Measurements from ENCODE around the gene KLF11. TPM values are rescaled to one million over a fixed set of nuclear protein-coding genes. Genes with fewer than 3 reads are reported as not detected.
A peak's percentile ranks its signal among the peaks of the same experiment; 100 is the strongest.
"Not testable (repeated sequence)": the region's sequence is repeated elsewhere in the genome, so short reads cannot be mapped to it uniquely, and the experiment has no call there.

Gene KLF11
- total RNA-seq, 1 experiment from 2014 or later: 13.8 TPM

DNA sequence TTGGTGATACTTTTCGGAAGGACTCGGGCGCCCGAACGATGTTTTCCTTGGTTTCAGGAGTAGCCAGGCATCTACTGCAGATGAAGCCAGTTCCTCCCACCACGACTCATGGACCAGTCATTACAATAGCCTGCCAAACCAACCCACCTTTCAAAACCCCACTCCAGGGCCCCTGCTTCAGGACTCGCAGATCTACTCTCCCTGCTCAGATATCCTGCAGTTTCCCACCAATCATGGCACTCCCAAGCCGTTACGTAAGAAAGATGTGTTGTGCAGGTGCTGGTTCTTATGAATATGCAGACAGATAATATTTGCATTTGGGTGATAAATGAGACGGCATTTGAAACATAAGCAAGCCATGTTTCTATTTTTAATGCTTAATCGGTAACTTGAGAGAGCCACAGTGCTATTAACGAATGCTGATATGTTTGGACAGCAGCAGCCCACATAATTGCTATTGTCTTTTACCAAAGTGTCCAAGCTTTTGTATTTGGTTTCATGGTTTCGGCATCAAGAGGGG lies 40.4 kb downstream of the KLF11 start:
- DNase-seq (ENCODE audit: low spot score): no peak

DNA sequence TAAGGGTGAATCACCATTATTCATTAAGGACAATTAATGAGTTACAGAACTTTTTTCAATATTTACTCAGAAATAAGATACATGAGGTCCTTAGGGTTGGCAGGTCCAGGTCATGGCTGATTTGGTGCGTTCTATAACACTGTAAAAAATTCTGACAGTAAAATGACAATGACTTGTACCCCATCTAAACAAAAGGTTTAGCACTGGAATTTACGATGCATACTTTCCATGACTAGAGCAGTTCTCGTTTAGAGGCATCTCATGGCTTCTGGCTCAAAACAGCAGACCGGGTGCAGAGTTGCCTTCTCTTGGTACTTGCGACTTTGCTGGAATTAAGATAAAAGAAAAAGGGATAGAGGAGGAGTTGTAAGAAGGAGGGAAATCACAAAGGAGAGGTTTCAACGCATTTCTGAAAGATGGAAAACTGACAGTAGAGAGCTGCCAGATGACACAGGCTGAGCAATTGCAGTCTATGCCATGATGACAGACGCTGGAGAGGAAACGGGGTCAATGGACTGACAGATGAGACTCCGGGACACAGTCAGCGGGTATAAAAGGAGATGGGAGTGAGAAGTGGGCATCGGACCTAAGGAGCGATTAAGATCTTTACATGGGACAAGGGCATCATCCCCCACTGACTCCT lies 41.0 kb downstream of the KLF11 start:
- DNase-seq (ENCODE audit: low spot score): no peak

DNA sequence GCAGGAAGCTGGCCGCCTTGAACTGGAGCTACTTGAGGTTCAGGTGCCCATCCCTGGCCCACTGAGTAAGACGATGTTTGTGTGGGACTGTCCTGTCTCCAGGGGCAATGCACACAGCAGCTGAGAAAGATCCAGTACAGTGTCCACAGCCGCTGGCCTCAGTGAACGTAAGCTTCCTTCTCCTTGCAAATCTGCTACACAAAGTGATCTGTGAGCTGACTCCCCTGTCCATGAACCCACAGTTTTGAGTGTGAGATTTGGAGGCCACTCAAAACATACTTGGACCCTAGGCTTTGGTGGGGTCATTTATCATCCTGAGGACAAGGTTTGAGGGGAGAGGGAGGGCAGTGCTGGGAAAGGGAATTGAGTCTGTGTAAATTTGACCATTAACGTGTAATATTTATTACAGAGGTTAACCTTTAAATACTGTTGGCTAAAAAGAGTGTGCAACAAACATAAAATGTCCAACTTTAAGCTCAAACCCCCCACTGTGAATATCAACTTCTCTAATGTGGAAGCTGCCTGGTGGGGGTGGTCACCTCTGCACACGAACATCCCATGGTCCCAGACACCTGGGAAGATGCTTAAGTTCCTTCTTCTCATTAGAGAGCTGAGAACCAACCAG lies 41.8 kb downstream of the KLF11 start:
- no peak for DNase-seq (ENCODE audit: low spot score)

DNA sequence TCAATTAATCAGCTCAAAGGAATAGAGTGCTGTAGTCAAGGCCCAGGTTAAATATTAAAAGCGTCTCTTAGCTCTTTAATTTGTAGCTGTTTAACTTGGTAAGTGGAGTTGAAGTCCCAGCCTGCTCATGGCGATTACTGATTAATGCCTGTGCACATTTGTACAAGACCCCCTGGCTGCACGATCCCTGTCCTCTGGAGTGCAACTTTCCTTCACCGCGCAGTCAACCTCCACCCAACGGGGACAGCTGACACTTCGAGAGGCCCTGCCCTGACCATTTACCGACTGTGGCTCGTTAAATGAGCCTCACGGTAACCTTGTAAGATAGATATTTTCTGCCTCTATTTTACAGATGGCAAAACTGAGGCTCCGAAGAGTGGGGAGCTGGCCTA lies 42.3 kb downstream of the KLF11 start:
- no peak for DNase-seq (ENCODE audit: low spot score)

DNA sequence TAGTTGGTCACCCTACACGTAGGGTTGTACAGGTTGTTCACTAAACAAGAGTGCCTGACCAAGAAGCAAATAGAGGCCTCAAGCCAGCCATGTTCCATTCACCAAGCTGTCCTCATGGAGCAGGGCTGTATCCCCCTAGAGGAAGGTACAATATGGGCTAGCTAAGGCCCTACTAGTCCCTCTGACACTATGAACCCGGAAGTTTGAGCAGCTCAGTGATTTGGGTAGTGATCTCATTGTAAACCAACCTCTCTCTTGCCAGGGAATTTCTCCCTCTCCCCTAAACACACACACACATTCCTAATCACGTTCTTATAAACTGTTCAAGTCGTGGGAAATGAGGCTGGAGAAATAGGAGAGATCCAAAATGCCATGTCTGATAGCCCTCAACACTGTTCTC lies 43.6 kb downstream of the KLF11 start:
- DNase-seq (ENCODE audit: low spot score): peak; percentile 20

DNA sequence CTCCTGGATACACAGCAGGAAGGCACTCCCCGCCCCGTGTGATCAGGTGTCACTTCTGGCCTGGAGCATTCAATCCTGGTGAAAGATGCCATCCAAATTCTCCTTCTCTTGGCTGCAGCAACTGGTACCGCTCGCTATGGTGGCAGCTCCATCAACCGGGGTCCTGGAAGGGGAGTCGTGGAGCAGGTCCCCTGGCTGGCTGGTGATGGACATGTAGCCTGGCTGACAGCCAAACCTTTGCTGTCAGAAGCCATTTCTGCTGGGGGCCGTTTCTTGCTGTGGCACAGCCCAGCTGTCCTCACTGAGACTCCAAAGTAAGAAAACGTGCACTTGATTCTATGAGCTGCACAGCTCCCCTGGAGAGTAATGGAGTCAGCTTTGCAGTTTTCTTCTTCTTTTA lies 44.0 kb downstream of the KLF11 start:
- no peak for DNase-seq (ENCODE audit: low spot score)

DNA sequence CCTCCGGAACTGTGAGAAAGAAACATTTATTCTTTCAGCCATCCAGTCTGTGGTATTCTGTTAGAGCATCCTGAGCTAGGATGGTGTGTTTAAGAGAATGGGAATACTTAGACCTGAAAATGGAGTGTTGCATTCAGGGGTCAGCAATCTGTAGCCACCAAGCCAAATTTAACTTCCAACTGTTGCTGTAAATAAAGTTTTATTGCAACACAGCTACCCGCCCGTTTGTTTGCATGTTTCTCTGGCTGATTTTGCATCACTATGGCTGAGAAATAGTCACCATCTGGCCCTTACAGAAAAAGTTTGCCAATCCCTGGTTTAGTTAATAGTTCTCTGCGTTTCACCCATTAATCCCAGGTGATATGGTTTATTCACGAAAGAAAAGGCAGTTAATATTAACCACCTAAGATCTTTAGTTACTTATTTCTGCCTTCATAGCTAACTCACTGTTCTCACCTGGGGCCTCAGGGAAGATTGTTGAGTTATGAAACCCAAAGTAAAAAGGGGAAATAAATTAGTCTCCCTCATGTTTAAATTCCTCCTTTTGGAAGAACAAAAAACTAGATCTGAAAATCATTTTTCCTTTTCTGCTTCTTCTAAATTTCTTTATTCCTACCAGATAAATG lies 46.3 kb downstream of the KLF11 start:
- no peak for DNase-seq (ENCODE audit: low spot score)

DNA sequence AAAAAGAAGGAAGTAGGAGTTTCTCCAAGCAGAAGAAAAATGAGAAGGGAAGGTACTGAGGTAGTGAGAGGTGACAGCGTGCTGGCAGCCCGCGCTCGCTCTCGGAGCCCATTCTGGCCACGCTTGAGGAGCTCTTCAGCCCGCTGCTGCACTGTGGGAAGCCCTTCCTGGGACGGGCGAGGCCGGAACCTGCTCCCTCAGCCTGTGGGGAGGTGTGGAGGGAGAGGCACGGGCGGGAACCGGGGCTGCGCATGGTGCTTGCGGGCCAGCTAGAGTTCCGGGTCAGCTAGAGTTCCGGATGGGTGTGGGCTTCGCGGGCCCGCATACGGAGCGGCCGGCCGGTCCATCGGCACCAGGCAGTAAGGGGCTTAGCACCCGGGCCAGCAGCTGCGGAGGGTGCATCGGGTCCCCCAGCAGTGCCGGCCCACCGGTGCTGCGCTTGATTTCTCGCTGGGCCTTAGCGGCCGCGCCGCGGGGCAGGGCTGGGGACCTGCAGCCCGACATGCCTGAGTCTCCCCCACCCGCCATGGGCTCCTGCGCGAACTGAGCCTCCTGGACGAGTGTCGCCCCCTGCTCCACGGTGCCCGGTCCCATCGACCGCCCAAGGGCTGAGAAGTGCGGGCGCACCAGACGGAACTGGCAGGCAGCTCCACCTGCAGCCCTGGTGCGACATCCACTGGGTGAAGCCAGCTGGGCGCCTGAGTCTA lies 48.0 kb downstream of the KLF11 start:
- no peak for DNase-seq (ENCODE audit: low spot score)

DNA sequence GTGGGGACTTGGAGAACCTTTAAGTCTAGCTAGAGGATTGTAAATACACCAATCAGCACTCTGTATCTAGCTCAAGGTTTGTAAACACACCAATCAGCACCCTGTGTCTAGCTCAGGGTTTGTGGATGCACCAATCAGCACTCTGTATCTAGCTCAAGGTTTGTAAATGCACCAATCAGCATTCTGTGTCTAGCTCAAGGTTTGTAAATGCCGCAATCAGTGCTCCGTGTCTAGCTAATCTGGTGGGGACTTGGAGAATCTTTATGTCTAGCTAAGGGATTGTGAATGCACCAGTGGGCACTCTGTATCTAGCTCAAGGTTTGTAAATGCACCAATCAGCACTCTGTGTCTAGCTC lies 48.5 kb downstream of the KLF11 start:
- not testable (repeated sequence) for DNase-seq (ENCODE audit: low spot score)

DNA sequence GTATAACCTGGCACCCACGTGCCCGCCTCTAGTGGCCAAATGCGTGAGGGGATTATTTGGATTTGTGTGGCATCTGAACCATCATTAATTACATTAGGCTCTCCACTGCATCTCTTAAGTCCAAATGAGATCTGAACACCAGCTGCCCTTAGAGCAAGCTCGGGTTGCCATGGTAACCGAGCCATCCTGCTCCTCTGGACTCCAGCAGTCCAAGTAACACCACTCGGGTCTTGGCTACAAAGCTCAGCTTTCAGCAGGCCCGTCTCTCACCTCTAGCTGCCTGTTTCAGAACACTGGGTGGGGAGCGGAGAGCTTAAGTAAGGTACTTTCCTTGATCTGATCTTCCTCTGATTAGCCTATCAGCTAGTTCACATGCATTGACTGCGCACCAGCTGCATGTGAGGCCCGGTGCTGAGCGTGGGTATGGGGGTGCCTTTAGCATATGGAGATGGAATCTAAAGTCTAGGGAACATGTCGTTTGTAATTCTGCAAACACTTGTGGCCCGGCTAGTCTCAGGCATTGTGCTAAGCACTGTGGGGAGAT lies 51.0 kb downstream of the KLF11 start:
- no peak for DNase-seq (ENCODE audit: low spot score)

DNA sequence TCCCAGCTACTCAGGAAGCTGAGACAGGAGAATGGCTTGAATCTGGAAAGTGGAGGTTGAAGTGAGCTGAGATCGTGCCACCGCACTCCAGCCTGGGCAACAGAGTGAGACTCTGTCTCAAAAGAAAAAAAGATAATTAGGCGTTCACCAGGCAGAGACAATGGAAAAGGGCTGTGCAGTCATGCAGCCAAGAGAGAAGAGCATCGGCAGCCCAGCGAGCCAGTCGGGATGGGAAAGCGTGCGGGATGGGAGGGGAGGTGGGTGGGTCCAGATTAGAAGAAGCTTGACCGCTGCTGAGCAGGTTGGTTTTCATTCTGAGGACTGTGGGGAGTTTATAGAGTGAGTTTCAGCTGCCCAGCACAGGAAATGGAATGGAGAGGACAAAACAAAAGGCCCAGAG lies 51.8 kb downstream of the KLF11 start:
- no peak for DNase-seq (ENCODE audit: low spot score)

DNA sequence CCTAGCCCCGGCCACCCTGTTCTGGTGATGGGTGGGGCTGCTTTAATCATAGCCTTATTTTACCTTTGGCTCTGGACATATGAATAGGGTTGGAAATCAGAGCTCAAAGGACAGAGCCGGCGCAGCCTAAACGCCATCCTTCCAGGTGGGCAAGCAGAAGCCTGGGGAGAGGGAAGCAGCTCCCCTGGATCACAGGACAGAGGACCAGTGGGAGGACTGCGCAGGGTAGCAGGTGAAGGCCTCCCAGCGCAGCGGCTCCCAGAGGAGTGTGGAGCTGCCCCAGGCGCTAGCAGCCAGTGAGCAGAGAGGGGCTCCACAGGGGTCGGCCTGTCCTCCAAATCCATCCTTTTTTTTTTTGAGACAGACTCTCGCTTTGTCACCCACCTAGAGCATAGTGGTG lies 53.3 kb downstream of the KLF11 start:
- no peak for DNase-seq (ENCODE audit: low spot score)

DNA sequence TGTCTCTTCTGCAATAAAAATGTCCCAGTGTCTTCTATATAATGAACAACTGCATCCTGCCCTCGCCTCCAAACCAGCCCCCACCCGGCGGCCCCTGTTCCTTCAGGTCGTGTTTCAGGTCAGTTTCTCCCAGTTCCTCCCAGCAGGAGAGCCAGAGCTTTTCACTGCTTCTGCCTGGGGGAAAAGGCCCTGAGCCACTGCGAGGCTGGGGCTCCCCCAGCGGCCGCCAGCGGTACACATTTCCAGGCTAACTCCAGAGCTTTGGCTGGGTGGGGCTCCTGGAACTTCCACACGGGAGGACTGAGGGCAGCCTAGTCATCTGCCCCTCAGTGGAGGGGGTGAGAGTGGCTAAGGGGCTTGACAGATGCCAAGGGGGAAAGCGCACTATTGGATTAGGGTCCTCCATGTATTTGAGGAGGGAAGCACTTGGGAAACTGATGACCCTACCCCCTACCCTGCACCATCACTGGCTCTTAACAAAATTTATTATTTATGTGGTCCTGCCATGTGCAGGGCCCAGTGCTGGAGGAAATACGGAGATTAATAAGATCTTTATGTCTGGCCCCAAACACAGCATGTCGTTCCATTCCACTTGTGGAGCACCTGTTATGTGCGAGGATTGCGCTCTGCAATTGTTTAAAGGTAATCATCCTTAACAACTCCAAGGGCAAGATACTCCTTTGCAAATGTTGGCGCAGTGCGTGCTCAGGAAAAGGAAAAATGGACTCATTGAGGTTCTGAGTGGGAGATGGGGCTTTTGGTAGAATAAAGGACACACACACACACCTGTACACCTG lies 54.2 kb downstream of the KLF11 start:
- peak; percentile 75 for DNase-seq (ENCODE audit: low spot score)

DNA sequence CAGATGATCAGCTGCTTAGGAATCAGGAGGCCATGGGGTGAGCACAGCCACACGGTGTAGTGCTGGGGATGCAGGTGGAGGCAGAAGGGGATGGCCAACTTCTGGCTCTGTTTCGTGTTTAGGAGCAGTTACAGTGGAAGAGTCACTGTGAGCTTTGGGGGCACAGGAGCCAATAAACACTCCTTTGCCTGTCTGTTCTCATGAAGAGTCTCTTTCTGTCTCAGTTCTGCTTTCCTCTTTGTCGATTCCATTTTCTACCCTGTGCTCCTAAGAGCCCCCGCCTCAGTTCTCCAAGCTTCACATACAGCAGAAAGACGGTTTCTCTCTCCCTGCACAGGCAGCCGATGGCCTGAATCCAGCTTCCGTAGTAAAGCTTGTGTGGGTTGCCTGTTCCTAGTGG lies 58.1 kb downstream of the KLF11 start:
- DNase-seq (ENCODE audit: low spot score): no peak

DNA sequence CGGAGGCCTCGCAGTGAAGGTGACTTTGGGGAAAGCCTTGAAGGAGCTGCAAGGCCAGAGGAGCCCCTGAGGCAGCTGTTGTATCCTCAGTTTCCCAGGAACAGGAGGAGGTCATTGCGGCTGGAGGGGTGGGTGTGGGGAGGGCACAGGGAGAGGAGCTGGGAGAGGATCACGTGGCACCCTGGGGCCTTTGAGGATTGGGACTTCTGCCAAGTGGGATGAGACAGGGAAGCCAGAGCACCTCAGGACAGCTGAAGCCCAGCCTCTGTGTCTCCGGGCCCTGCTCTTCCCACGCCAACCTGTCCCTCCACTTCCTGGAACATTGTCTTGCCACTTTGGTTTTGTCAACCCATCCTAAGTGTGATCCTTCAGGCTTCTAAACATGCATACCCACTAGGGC lies 59.8 kb downstream of the KLF11 start:
- no peak for DNase-seq (ENCODE audit: low spot score)

Small RNA genes within 50 kb of the gene (small RNA-seq; reads per million reads assigned to genes)
- not detected for gene RF00568

Other genes with a start within 250 kb of the KLF11 start
- 7.7 and 9.9 TPM in 2 replicates for gene TAF1B, start 200.1 kb upstream of the KLF11 start, total RNA-seq (2014; rRNA removed; shearing (Covaris generic))
- 5.5 and 8.7 TPM in 2 replicates for gene GRHL1, start 91.9 kb upstream of the KLF11 start, total RNA-seq (2014; rRNA removed; shearing (Covaris generic))
- not detected in 2 replicates for gene CYS1, start 36.9 kb downstream of the KLF11 start, total RNA-seq (2014; rRNA removed; shearing (Covaris generic))
- gene RRM2, start 79.2 kb downstream of the KLF11 start, total RNA-seq (2014; rRNA removed; shearing (Covaris generic)): 223 and 264 TPM in 2 replicates